SJCRH30 (cell line): ENCODE data around the gene AGPAT4. TPM values are rescaled to one million over a fixed set of nuclear protein-coding genes. Genes with fewer than 3 reads are reported as not detected.
"Not testable (repeated sequence)": the region's sequence is repeated elsewhere in the genome, so short reads cannot be mapped to it uniquely, and the experiment has no call there.

Experiments
- DNase-seq, 2 experiments: peaks; one replicate each; pipeline ENCODE4 v3.0.0-alpha.2; 2015 to 2020
- H3K27ac ChIP-seq: fragments of 250-450 bp; sonication (Bioruptor Pico); 2 replicates; pipeline ENCODE4 v1.5.1; 2020; ENCODE audit warnings: mild to moderate bottlenecking, moderate library complexity
- H3K27me3 ChIP-seq: fragments of 250-450 bp; sonication (Bioruptor Pico); 2 replicates; pipeline ENCODE4 v1.5.1; 2020; ENCODE audit warnings: mild to moderate bottlenecking, moderate library complexity
- H3K36me3 ChIP-seq: fragments of 250-450 bp; sonication (Bioruptor Pico); 2 replicates; pipeline ENCODE4 v1.5.1; 2020; ENCODE audit warnings: mild to moderate bottlenecking, moderate library complexity
- H3K4me1 ChIP-seq: fragments of 250-450 bp; sonication (Bioruptor Pico); 2 replicates; pipeline ENCODE4 v1.5.1; 2020; ENCODE audit warnings: mild to moderate bottlenecking, moderate library complexity
- H3K4me3 ChIP-seq: fragments of 250-450 bp; sonication (Bioruptor Pico); 2 replicates; pipeline ENCODE4 v1.5.1; 2020; ENCODE audit warnings: mild to moderate bottlenecking, moderate library complexity
- H3K9me3 ChIP-seq: fragments of 250-450 bp; sonication (Bioruptor Pico); replicated peaks from 2 replicates; pipeline ENCODE4 v1.5.1; 2020; ENCODE audit warnings: mild to moderate bottlenecking, moderate library complexity
- total RNA-seq: library from RNA; depleted of rRNA; stranded (reverse); fragments of >200 nt; shearing (Covaris generic); gene quantifications from 2 replicates; pipeline ENCODE4 v1.2.3, GENCODE V29; 2014

AGPAT4 gene
- total RNA-seq, 1 experiment from 2014 or later = 16.7 TPM

DNA sequence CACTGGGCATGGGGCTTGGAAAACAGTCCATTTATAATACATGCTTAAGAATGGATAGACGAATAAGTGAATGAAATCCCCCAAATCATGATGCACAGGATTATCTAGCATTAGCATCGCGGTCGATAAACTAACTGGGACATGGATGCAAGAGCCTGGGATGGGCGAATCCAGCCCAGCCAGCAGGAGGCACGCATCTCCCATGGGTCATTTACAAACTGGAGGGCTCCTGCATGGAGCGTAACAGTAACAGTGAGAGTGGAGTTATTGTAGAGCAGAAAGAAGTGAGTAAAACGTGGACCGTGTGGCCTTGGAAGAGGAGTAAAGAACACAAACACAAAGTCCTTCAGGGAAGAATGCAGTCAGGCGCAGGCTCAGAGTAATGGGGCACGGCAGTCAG is 136.5 kb downstream of the AGPAT4 start:
- H3K27ac ChIP-seq = no peak overlapping the region
- peaks cover 5% of the 10 kb centered on the region for H3K4me1 ChIP-seq
- H3K9me3 ChIP-seq = no peaks in the 10 kb centered on the region
- H3K27me3 ChIP-seq = no peaks in the 10 kb centered on the region
- H3K4me3 ChIP-seq = no peak overlapping the region
- DNase-seq = no peak
- H3K36me3 ChIP-seq = no peaks in the 10 kb centered on the region

DNA sequence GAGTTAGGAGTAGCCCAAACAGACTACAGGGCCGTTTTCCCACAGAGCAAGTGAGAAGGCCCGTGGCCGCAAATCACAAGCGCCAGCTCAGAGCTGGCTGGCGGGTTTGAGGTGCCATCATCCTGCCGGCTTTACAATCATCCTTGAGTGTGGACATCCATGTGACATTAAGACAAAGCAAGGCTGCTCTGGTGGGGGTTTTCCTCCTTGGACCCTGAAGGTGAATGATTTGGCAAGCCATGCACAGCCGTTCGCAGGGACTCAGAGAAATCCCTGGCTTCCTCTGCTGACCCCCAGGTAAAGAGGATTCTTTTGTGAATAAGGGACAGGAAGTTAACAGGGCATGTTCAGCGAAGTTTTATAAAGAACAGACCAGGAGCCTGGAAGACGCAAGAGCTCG is 137.2 kb downstream of the AGPAT4 start:
- Histone ChIP-seq H3K9me3 (no peaks in the 10 kb centered on the region), H3K36me3 (0 out of 2 replicates have a peak, but pooled peaks cover 3% of the 10 kb centered on the region), H3K4me1 (peaks cover 5% of the 10 kb centered on the region), H3K4me3 (no peak overlapping the region), H3K27ac (no peak overlapping the region), H3K27me3 (no peaks in the 10 kb centered on the region)
- no peak for DNase-seq

DNA sequence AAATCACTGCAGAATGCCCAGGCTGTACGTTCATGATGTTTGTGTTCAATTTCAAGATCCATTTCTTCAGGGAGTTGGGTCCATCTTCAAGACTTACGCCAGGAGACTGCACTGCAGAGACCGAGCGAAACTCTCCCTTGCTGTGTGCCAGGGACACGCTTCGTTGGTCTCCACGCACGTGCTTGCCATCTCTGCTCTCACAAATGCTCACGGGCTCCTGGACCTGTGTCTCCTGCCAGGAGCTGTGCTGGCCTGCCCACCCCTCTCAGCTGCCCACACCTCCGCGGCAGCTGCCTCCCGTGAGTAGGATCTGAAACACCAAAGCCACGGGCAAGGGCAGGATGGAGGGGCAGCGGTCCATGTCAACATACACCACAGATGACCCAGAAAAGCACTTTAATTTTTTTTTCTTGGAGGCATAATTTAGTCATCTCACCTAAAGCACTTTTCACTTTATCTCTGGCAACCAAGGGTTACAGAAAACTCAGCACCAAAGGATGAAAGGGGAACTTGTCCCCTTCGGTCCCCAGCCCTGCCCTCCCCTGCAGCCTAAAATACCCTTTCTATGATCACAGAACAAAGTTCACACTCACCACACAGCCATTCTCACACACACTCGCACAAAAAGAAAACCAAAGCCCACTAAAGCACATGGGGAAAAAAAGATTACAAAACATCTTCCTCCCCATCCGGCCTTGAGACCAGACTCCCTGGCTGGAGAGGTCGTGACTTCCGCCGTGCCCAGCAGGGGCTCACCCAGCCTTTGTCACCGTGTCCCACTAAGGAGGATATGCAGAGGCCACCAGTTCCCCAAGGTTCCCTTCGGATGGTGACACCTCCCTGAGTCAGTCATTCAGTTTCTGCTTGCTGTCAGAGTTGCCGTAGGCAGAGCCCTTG is 137.9 kb downstream of the AGPAT4 start:
- no peak for DNase-seq
- H3K36me3 ChIP-seq = 0 out of 2 replicates have a peak, but pooled peaks cover 3% of the 10 kb centered on the region
- no peaks in the 10 kb centered on the region for H3K27me3 ChIP-seq
- no peak overlapping the region for H3K4me3 ChIP-seq
- peaks cover 5% of the 10 kb centered on the region for H3K4me1 ChIP-seq
- H3K9me3 ChIP-seq = no peaks in the 10 kb centered on the region
- no peak overlapping the region for H3K27ac ChIP-seq

DNA sequence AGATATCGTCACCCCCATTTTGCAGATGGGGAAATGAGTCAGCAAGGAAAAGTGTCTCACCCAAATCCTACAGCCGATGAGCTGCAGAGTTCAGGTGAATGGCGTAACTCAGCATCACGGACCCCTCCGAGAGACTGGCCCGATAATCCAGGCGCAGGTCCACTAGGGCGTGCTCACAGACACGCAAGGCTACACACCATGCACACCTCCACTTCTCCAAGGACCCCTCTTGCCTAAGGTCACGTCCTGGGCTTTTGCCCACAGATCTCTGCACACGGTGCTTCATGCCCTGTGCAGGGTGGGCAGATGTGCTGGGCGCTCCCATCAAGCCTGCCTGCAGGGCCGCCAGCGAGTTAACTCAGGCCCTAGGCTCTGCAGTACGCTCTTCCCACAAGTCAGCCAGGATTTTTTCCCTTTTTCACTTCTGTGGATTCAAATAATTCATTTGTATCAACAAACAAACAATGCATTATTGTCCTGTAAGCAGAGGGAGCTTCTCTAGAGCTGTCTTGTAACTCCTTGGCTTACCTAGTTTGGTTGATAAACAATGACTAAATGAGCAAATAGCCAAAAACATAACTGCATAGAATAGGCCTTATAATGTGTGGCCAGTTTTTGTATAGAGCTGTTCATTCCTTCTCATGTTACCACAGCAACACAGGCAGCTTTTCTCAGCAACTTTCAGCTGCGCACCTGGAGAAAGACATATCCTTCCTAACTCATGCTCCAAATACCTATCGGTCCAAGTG is 139.1 kb downstream of the AGPAT4 start:
- 0 out of 2 replicates have a peak, but pooled peaks cover 3% of the 10 kb centered on the region for H3K36me3 ChIP-seq
- H3K4me1 ChIP-seq = peaks cover 5% of the 10 kb centered on the region
- no peak for DNase-seq
- H3K27me3 ChIP-seq = no peaks in the 10 kb centered on the region
- H3K9me3 ChIP-seq = no peaks in the 10 kb centered on the region
- H3K4me3 ChIP-seq = no peak overlapping the region
- no peak overlapping the region for H3K27ac ChIP-seq

DNA sequence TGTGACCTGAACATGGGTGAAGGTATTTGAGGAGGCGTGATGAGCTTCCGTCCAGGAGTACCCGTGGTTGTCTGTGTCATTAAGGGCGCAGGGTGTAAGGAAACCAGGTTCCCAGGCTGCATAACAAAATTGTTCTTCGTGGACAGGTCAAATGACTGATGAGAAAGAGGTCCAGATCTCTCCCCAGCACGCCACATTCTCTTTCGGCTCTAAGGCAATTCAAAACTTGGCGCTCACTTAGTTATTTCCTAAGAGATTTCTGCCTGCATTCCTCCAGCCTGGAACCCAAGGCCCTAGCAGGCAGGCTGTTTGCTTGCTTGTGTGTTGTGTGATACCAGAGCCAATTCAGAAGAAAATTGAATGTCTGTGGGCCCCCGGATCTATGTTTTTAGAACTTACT is 139.9 kb downstream of the AGPAT4 start:
- no peak overlapping the region for H3K4me3 ChIP-seq
- H3K27ac ChIP-seq = no peak overlapping the region
- H3K27me3 ChIP-seq = no peaks in the 10 kb centered on the region
- H3K9me3 ChIP-seq = no peaks in the 10 kb centered on the region
- H3K36me3 ChIP-seq = 0 out of 2 replicates have a peak, but pooled peaks cover 3% of the 10 kb centered on the region
- no peak for DNase-seq
- no peaks in the 10 kb centered on the region for H3K4me1 ChIP-seq

DNA sequence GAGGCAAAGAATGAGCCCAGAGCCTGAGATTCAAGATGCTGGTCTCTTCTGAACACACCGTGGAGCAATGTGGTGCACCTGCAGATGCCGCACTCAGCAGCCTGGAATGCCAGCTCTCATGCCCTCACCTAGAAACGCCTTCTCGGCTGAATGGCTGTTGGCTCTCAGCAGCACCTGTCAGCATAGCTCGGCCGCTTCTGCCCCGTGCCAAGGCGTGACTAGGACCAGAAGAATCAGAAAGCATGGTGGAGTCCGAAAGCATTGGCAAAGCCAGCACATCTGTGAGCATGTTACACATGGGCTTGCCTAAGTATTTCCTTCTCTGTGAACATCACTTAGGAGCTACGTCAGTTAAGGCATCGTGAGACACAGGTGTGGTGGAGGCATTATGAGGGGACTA is 141.5 kb downstream of the AGPAT4 start:
- no peak overlapping the region for H3K4me3 ChIP-seq
- H3K27ac ChIP-seq = no peak overlapping the region
- no peaks in the 10 kb centered on the region for H3K4me1 ChIP-seq
- no peaks in the 10 kb centered on the region for H3K9me3 ChIP-seq
- H3K27me3 ChIP-seq = no peaks in the 10 kb centered on the region
- peaks cover 7% of the 10 kb centered on the region; the same call in 1 of the 2 replicates for H3K36me3 ChIP-seq
- no peak for DNase-seq

DNA sequence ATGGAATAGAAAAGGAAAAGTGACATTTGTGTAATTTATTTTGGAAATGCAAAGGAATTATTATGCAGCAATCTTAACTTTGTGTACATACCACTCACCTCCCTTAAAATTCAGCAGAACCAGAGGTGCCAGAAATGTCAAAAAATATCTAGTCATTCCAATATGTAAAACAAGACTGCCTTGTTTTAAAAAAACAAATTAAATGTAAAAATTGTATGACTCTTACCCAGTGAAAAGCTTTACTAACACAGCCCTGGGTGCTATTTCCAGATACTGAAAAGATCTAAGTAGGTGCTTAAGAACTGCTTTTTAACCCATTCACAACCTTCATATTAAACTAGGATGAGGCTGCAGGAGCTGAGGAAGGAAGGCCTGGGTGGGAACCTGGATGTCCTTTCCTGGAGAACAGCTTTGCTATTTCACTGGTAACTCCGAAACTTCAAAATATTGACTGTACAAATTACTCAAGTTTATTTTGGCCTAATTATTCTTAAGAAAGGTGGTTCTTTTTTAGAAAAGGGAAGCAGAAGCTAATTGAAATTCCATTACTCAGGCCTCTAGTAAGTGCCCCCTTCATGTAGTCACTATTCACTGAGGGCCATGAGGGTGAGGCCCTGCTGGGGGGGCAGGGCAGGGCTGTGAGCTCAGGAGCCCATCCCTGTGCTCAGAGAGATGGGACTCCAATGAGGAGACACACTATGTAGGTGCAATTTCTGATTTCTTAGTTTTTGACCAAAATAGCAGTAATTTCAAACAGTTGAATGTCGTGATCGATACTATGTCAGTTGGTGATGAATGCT is 142.7 kb downstream of the AGPAT4 start:
- Histone ChIP-seq H3K27ac (no peak overlapping the region), H3K27me3 (no peaks in the 10 kb centered on the region), H3K4me3 (no peak overlapping the region), H3K4me1 (no peaks in the 10 kb centered on the region), H3K9me3 (no peaks in the 10 kb centered on the region), H3K36me3 (peaks cover 9% of the 10 kb centered on the region; the same call in 1 of the 2 replicates)
- DNase-seq = no peak

DNA sequence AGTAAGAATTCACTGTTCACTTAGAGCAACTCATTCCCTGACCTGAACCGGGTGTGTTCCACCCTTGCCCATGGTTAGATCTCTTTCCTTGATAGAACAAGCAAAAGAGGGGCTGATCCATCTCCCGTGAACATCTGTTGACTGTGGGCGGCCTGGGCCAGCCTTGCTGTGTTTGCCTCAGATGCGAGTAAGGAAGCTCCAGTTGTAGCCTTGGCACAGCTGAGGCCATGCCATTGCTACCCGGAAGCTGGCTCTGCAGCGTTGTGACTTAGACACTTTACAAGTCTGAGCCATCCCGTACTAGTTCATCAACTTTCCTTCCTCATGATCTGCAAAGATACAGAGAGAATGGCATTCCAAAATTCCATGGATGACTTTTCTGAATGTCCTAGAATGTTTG is 143.3 kb downstream of the AGPAT4 start:
- no peak for DNase-seq
- Histone ChIP-seq H3K27ac (no peak overlapping the region), H3K4me3 (no peak overlapping the region), H3K4me1 (no peaks in the 10 kb centered on the region), H3K36me3 (peaks cover 13% of the 10 kb centered on the region; the same call in 1 of the 2 replicates), H3K9me3 (no peaks in the 10 kb centered on the region), H3K27me3 (no peaks in the 10 kb centered on the region)

DNA sequence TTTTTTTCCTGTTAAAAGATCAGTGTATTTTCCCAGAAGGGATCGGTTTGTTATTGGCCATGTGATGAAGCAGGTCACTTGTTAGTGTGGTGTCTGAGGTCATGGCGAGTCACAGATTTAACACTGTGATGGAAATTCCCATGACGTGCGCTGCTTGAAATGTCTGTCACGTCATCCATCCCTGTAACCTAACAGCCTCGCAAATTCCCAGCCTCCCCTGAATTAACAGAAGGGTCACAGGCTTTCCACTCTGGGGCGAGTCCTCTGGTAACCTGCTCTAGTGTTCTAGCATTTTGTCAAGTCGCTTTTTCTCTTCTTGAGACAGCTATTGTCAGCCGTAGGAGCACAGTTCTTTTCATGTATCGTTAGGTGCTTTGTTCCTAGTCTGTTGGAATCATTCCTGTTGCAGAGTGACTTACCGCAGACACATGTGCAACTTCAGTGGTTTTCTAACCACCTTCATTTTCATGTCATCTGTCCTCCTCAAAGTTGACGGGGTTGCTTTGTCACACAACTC is 145.1 kb downstream of the AGPAT4 start:
- Histone ChIP-seq H3K4me1 (no peaks in the 10 kb centered on the region), H3K9me3 (peaks cover under 1% of the 10 kb centered on the region; the same call in 1 of the 2 replicates), H3K27me3 (no peaks in the 10 kb centered on the region), H3K4me3 (no peak overlapping the region), H3K27ac (no peak overlapping the region), H3K36me3 (peaks cover 15% of the 10 kb centered on the region; the same call in 1 of the 2 replicates)
- no peak for DNase-seq

DNA sequence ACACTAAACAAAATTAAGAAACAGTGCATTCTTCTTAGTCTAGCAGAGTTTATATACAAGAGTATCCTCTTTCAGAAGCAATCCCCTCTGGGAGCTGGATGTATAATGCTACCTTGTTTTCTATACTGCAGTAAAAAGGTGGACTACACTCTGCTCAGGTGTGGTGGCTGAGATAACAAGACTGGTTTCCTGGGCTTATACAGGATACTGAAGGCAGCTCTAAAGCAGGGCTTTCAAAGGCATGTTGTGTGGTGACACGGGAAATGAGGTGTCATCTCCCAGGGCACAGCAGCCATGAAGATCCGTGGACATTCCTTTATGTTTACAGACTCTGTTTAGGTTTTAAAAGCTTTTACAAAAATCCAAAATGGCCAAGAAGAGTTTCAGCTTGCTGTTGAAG is 145.6 kb downstream of the AGPAT4 start:
- H3K4me1 ChIP-seq = no peaks in the 10 kb centered on the region
- peaks cover 5% of the 10 kb centered on the region for H3K9me3 ChIP-seq
- DNase-seq = no peak
- no peak overlapping the region for H3K27ac ChIP-seq
- H3K36me3 ChIP-seq = peaks cover 19% of the 10 kb centered on the region
- no peaks in the 10 kb centered on the region for H3K27me3 ChIP-seq
- no peak overlapping the region for H3K4me3 ChIP-seq

DNA sequence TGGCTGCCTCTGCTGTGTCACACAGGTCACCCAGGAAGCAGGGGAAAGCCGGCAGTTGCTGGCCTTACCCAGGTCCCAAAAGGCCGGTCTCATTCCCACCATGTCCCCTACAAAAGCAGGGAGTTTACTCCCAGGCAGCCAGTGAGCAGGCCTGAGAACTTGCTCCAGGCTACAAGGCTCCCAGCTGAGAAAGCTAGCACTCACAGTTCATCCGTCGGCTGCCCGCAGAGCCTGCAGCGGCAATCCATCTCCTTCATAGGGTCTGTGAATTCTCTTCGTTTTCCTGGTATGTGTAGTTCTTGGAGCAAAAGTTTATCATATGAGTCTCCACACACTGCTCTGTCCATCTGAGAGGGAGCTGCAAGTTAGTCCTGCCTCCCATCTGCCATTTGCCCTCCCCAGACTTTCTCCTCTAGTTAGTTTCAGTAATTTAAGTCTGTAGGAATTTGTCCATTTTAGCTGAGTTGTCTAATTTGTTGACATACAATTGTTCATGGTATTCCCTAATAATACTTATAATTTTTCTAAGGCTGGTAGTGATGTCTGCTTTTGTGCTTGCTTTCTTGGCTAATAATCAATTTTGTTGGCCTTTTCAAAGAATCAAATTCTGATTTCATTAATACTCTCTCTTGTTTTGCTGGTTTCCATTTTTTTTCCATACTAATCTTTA is 146.7 kb downstream of the AGPAT4 start:
- no peak overlapping the region for H3K4me3 ChIP-seq
- no peak overlapping the region for H3K27ac ChIP-seq
- H3K27me3 ChIP-seq = no peaks in the 10 kb centered on the region
- DNase-seq = no peak
- peaks cover 22% of the 10 kb centered on the region for H3K36me3 ChIP-seq
- peaks cover 11% of the 10 kb centered on the region for H3K9me3 ChIP-seq
- no peaks in the 10 kb centered on the region for H3K4me1 ChIP-seq

DNA sequence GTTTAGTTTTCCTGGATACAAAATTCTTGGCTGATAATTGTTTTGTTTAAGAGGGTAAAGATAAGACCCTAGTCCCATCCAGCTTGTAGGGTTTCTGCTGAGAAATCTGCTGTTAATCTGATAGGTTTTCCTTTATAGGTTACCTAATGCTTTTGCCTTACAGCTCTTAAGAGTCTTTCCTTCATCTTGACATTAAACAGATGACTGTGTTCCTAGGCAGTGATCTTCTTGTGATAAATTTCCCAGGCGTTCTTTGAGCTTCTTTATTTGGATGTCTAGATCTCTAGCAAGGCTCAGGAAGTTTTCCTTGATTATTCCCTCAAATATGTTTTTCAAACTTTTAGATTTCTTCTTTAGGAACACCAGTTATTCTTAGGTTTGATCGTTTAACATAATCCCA is 148.3 kb downstream of the AGPAT4 start:
- H3K27me3 ChIP-seq = no peaks in the 10 kb centered on the region
- no peak overlapping the region for H3K27ac ChIP-seq
- H3K4me1 ChIP-seq = no peaks in the 10 kb centered on the region
- peaks cover 12% of the 10 kb centered on the region for H3K9me3 ChIP-seq
- peaks cover 19% of the 10 kb centered on the region for H3K36me3 ChIP-seq
- no peak overlapping the region for H3K4me3 ChIP-seq
- DNase-seq = no peak

DNA sequence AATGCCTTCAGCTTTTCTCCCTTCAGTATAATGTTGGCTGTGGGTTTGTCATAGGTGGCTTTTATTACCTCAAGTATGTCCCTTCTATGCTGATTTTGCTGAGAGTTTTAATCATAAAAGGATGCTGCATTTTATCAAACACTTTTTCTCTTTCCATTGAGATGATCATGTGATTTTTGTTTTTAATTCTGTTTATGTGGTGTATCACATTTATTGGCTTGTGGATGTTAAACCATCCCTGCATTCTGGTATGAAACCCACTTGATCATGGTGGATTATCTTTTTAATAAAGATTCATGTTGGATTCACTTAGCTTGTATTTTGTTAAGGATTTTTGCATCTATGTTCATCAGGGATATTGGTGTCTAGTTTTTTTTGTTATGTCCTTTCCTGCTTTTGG is 150.5 kb downstream of the AGPAT4 start:
- peaks cover 30% of the 10 kb centered on the region for H3K36me3 ChIP-seq
- not testable (repeated sequence) for DNase-seq

DNA sequence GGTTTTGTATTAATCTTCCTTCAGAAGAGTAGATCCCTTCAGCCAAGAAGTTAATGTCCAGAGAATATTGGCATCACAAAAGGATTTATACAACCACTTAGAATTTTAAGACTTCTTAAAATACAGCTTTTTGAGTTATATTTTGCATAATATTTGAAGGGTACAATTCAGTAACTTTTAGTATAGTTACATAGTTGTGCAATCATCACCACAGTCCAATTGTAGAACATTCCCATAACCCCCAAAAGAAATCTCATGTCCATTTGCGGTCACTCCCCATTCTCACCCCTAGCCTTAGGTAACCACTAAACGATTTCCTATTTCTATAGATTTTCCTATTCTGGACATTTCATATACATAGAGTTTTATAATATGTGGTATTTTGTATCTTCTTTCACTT is 155.9 kb downstream of the AGPAT4 start:
- Histone ChIP-seq H3K4me3 (no peak overlapping the region), H3K27me3 (no peaks in the 10 kb centered on the region), H3K36me3 (peaks cover 44% of the 10 kb centered on the region), H3K9me3 (0 out of 2 replicates have a peak, but pooled peaks cover 4% of the 10 kb centered on the region), H3K4me1 (no peaks in the 10 kb centered on the region), H3K27ac (no peak overlapping the region)
- no peak for DNase-seq

More for the DNA sequence above, 150.5 kb downstream of the AGPAT4 start:
- not testable (repeated sequence) for H3K4me1 ChIP-seq, H3K27me3 ChIP-seq, H3K4me3 ChIP-seq, H3K27ac ChIP-seq
- peaks cover 12% of the 10 kb centered on the region for H3K9me3 ChIP-seq
